Adipocyte (in vitro differentiated cells): ENCODE data around the gene CD82.

Experiments used
- DNase-seq: peaks from one replicate; pipeline ENCODE4 v3.0.0-alpha.2; 2015; ENCODE audit warnings: low read depth
- H3K27me3 ChIP-seq: replicated peaks from 2 replicates; pipeline ENCODE4 v1.7.0; 2013; ENCODE audit warnings: mild to moderate bottlenecking, low read length, moderate library complexity; ENCODE audit not compliant: control insufficient read depth, insufficient read depth
- H3K36me3 ChIP-seq: 2 replicates; pipeline ENCODE4 v1.7.0; 2013; ENCODE audit warnings: low read length, mild to moderate bottlenecking, moderate library complexity; ENCODE audit not compliant: control insufficient read depth, insufficient read depth, severe bottlenecking
- H3K4me1 ChIP-seq: 2 replicates; pipeline ENCODE4 v1.7.0; 2013; ENCODE audit warnings: mild to moderate bottlenecking, low read length, moderate library complexity; ENCODE audit not compliant: control insufficient read depth, insufficient read depth
- H3K4me3 ChIP-seq: 2 replicates; pipeline ENCODE4 v1.7.0; 2013; ENCODE audit warnings: mild to moderate bottlenecking, low read length, moderate library complexity
- H3K9ac ChIP-seq: 2 replicates; pipeline ENCODE4 v1.7.0; 2013; ENCODE audit warnings: mild to moderate bottlenecking, low read length, moderate library complexity
- H3K9me3 ChIP-seq: 2 replicates; pipeline ENCODE4 v1.7.0; 2013; ENCODE audit warnings: mild to moderate bottlenecking, low read length, moderate library complexity; ENCODE audit not compliant: control insufficient read depth

Gene CD82

GRCh38 chr11:44582641-44583352 lies 17.3 kb downstream of the CD82 start:
- Histone ChIP-seq H3K36me3 (no peaks in the 10 kb centered on the region), H3K4me1 (no peaks in the 10 kb centered on the region), H3K9me3 (peaks cover 6% of the 10 kb centered on the region), H3K9ac (no peak overlapping the region), H3K4me3 (no peak overlapping the region), H3K27me3 (no peaks in the 10 kb centered on the region)
- DNase-seq, result no peak

- H3K9ac ChIP-seq, result no peak overlapping the region
- no peaks in the 10 kb centered on the region for H3K4me1 ChIP-seq
- DNase-seq, result no peak
- no peaks in the 10 kb centered on the region for H3K36me3 ChIP-seq
- H3K4me3 ChIP-seq, result no peak overlapping the region
- H3K9me3 ChIP-seq, result peaks cover 6% of the 10 kb centered on the region
- H3K27me3 ChIP-seq, result no peaks in the 10 kb centered on the region
These were observed 17.8 kb downstream of the CD82 start for GRCh38 chr11:44583353-44583669.

- H3K36me3 ChIP-seq, result no peaks in the 10 kb centered on the region
- no peaks in the 10 kb centered on the region for H3K27me3 ChIP-seq
- H3K4me3 ChIP-seq, result no peak overlapping the region
- H3K9me3 ChIP-seq, result peaks cover 6% of the 10 kb centered on the region
- no peak for DNase-seq
- H3K9ac ChIP-seq, result no peak overlapping the region
- peaks cover 7% of the 10 kb centered on the region for H3K4me1 ChIP-seq
These were observed 20.0 kb downstream of the CD82 start for GRCh38 chr11:44585421-44585820.

- Histone ChIP-seq H3K27me3 (no peaks in the 10 kb centered on the region), H3K9me3 (no peaks in the 10 kb centered on the region)
- peak; percentile 75 for DNase-seq
These were observed 23.8 kb downstream of the CD82 start for GRCh38 chr11:44589301-44589700.

GRCh38 chr11:44590769-44591168 lies 25.3 kb downstream of the CD82 start:
- Histone ChIP-seq H3K9me3 (no peaks in the 10 kb centered on the region), H3K36me3 (no peaks in the 10 kb centered on the region)
- no peak for DNase-seq

More at GRCh38 chr11:44589301-44589700, 23.8 kb downstream of the CD82 start:
- H3K4me1 ChIP-seq, result peaks cover 37% of the 10 kb centered on the region
- no peak overlapping the region for H3K4me3 ChIP-seq
- no peaks in the 10 kb centered on the region for H3K36me3 ChIP-seq
- H3K9ac ChIP-seq, result no peak overlapping the region

GRCh38 chr11:44591557-44591956 lies 26.1 kb downstream of the CD82 start:
- Histone ChIP-seq H3K9me3 (no peaks in the 10 kb centered on the region), H3K9ac (peak overlapping the region; percentile 34), H3K27me3 (no peaks in the 10 kb centered on the region), H3K4me1 (peaks cover 52% of the 10 kb centered on the region), H3K4me3 (no peak overlapping the region), H3K36me3 (no peaks in the 10 kb centered on the region)
- DNase-seq, result no peak

More at GRCh38 chr11:44590769-44591168, 25.3 kb downstream of the CD82 start:
- H3K4me1 ChIP-seq, result peaks cover 44% of the 10 kb centered on the region
- no peak overlapping the region for H3K4me3 ChIP-seq
- no peaks in the 10 kb centered on the region for H3K27me3 ChIP-seq
- H3K9ac ChIP-seq, result peak overlapping the region; percentile 34

- H3K27me3 ChIP-seq, result no peaks in the 10 kb centered on the region
These were observed 26.9 kb downstream of the CD82 start for GRCh38 chr11:44592125-44592940.

GRCh38 chr11:44593251-44593650 lies 27.8 kb downstream of the CD82 start:
- H3K9me3 ChIP-seq, result no peaks in the 10 kb centered on the region
- no peak overlapping the region for H3K4me3 ChIP-seq

More at GRCh38 chr11:44592125-44592940, 26.9 kb downstream of the CD82 start:
- no peaks in the 10 kb centered on the region for H3K36me3 ChIP-seq
- peak; percentile 20 for DNase-seq
- peaks cover 58% of the 10 kb centered on the region for H3K4me1 ChIP-seq
- H3K9ac ChIP-seq, result peak overlapping the region; percentile 6
- no peaks in the 10 kb centered on the region for H3K9me3 ChIP-seq
- H3K4me3 ChIP-seq, result peak overlapping the region; percentile 19

GRCh38 chr11:44595006-44595405 lies 29.5 kb downstream of the CD82 start:
- no peak overlapping the region for H3K9ac ChIP-seq
- no peaks in the 10 kb centered on the region for H3K27me3 ChIP-seq
- no peak overlapping the region for H3K4me3 ChIP-seq
- DNase-seq, result no peak
- peaks cover 51% of the 10 kb centered on the region for H3K4me1 ChIP-seq
- no peaks in the 10 kb centered on the region for H3K36me3 ChIP-seq
- no peaks in the 10 kb centered on the region for H3K9me3 ChIP-seq

More at GRCh38 chr11:44593251-44593650, 27.8 kb downstream of the CD82 start:
- Histone ChIP-seq H3K36me3 (no peaks in the 10 kb centered on the region), H3K27me3 (no peaks in the 10 kb centered on the region), H3K4me1 (peaks cover 58% of the 10 kb centered on the region), H3K9ac (peak overlapping the region; percentile 6)
- no peak for DNase-seq

- DNase-seq, result no peak
- H3K9ac ChIP-seq, result peak overlapping the region; percentile 40
- no peaks in the 10 kb centered on the region for H3K36me3 ChIP-seq
- no peaks in the 10 kb centered on the region for H3K9me3 ChIP-seq
- H3K4me1 ChIP-seq, result peaks cover 47% of the 10 kb centered on the region
- peak overlapping the region; percentile 21 for H3K4me3 ChIP-seq
- no peaks in the 10 kb centered on the region for H3K27me3 ChIP-seq
These were observed 30.5 kb downstream of the CD82 start for GRCh38 chr11:44595964-44596381.

- no peaks in the 10 kb centered on the region for H3K9me3 ChIP-seq
These were observed 31.2 kb downstream of the CD82 start for GRCh38 chr11:44596525-44597276.

More at GRCh38 chr11:44596525-44597276, 31.2 kb downstream of the CD82 start:
- Histone ChIP-seq H3K4me3 (peak overlapping the region; percentile 21), H3K9ac (peak overlapping the region; percentile 40), H3K27me3 (no peaks in the 10 kb centered on the region), H3K4me1 (peaks cover 45% of the 10 kb centered on the region), H3K36me3 (no peaks in the 10 kb centered on the region)
- no peak for DNase-seq
